ENCODE results near the gene PLIN5. TPM values are rescaled to one million over a fixed set of nuclear protein-coding genes. Genes with fewer than 3 reads are reported as not detected.

The PLIN5 gene
- total RNA-seq, 1 donor from 2014 or later = 4.8 TPM

DNA sequence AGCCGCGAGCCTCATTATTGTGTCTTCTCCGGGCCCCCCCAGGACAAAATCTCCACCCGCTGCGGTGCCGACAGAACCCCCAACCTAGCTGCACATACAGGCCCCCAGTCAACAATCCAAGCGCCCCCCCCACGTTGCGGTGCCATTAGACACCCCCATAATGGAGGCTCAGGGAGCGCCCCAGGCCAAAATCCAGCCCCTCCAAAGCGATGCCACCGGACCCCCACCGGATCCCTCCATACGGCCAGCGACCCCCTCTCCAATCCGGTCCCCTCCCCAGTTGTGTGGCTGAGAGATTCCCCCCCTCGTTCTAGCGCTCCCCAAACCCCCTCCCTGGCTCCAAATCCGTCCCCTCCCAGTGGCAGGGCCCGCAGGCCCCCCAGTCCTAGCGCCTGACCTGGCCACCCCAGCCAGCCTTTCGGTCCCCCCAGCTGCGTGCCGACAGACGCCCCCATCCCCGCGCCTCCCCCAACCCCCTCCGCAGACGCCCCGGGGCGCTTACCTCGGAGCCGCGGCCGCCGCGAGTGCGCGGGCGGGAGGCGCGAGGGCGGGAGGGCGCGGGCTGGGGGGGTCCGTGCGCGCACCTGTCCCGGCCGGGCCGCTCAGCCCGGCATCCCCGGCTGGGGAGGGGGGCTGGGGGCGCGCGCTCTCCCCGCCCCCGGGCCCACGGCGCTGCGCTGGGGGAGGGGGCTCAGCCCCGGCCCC is 46.1 kb upstream of the PLIN5 start:
- Mint-ChIP-seq H3K36me3 (ENCODE audit: low read depth) (no peaks in the 10 kb centered on the region), H3K27me3 (ENCODE audit: low read depth) (peaks cover 44% of the 10 kb centered on the region), H3K27ac (ENCODE audit: unreplicated experiment) (no peak overlapping the region), H3K9me3 (no peaks in the 10 kb centered on the region), H3K4me3 (peak overlapping the region; percentile 81), H3K4me1 (peaks cover 25% of the 10 kb centered on the region)
- no peak for DNase-seq (ENCODE audit: low read depth, low spot score)
- no peak for TF ChIP-seq CTCF (conservative IDR thresholded peaks at IDR 0.05)

DNA sequence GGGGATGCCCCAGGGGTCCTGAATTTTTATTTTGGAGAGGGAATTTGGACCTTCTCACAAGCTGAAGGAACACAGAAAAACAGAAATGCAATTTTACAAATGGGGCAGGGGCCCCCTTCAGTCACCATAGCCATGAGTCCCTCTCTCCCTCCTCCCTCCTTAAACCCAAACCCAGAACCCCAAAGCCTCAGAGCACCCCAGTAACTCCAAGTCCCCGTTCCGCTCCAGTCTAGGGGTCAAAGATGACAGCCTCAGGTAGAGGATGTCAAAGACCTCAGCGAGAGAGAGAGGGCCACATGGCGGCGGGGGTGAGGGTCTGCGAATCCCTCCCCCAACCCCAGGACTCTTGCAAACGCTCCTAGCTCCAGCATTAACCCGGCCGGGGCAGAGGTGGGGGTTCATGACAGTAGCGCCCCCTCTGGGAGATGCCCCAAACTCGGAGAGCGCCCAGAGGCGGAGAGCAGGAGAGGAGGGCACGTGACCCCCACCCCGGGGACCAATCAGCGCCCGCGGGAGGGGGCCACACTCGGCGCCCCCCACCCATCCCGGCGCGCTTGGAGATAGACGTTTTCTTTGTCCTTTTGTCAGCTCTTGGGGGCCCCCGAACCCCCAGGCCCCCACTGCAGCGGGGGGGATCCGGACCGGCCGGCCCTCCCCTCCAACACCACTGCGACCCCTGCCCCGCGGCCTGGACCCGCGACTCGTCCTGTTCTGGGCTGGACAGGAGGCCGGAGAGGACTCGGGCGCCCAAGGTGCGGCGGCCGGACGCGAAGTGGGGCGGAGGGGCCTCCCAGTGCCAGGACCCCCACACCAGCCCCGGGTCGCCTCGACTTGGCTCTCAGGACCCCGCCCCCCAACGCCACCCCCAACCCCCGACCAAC is 45.2 kb upstream of the PLIN5 start:
- no peak for DNase-seq (ENCODE audit: low read depth, low spot score)
- Mint-ChIP-seq H3K27ac (ENCODE audit: unreplicated experiment) (no peak overlapping the region), H3K4me1 (peaks cover 29% of the 10 kb centered on the region), H3K9me3 (no peaks in the 10 kb centered on the region), H3K27me3 (ENCODE audit: low read depth) (peaks cover 41% of the 10 kb centered on the region), H3K4me3 (peak overlapping the region; percentile 75), H3K36me3 (ENCODE audit: low read depth) (no peaks in the 10 kb centered on the region)
- no peak for TF ChIP-seq CTCF (conservative IDR thresholded peaks at IDR 0.05)

GRCh38 chr19:4579389-4579788 is 44.4 kb upstream of the PLIN5 start:
- Mint-ChIP-seq H3K36me3 (ENCODE audit: low read depth) (no peaks in the 10 kb centered on the region), H3K27ac (ENCODE audit: unreplicated experiment) (no peak overlapping the region), H3K9me3 (no peaks in the 10 kb centered on the region)

DNA sequence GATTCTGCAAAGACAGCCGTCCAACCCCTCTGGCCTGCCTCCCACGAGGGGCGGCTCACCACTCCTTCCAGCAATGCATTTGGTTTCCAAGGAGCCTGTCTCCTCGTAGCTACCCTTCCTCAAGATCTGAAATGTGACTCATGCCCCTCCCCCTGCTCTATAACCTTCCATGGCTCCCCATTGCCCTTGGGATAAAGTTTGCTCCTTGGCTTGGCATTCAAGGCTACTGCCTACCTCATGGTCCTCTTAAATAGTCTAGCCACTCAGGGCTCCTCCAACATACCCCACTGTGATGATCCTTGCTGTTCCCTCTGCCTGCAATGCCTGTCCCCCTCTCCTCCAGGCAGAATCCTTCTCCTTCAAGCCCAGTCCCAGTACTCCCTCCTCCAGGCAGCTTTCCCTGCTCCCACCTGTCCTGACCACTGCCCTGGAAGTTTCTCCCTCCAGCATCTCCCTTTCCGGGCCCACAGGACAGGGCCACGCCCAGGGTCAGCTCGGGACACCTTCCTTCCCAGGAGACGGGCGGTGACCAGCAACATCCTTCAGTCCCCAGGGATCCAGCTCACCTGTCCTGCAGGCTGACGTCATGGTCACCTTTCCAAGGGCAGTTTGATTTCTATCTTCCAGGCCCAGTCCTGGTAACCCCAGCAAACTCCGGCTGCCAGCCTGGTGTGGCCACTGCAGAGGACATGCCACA is 43.7 kb upstream of the PLIN5 start:
- no peak for TF ChIP-seq CTCF (conservative IDR thresholded peaks at IDR 0.05)
- Mint-ChIP-seq H3K4me1 (peaks cover 31% of the 10 kb centered on the region), H3K9me3 (no peaks in the 10 kb centered on the region), H3K36me3 (ENCODE audit: low read depth) (no peaks in the 10 kb centered on the region), H3K27ac (ENCODE audit: unreplicated experiment) (peak overlapping the region; percentile 5), H3K4me3 (peak overlapping the region; percentile 68), H3K27me3 (ENCODE audit: low read depth) (peaks cover 41% of the 10 kb centered on the region)
- DNase-seq (ENCODE audit: low read depth, low spot score) = no peak

More at GRCh38 chr19:4579389-4579788, 44.4 kb upstream of the PLIN5 start:
- H3K27me3 Mint-ChIP-seq (ENCODE audit: low read depth) = peaks cover 41% of the 10 kb centered on the region
- no peak for DNase-seq (ENCODE audit: low read depth, low spot score)
- H3K4me3 Mint-ChIP-seq = peak overlapping the region; percentile 75
- peaks cover 31% of the 10 kb centered on the region for H3K4me1 Mint-ChIP-seq
- no peak for TF ChIP-seq CTCF (conservative IDR thresholded peaks at IDR 0.05)

DNA sequence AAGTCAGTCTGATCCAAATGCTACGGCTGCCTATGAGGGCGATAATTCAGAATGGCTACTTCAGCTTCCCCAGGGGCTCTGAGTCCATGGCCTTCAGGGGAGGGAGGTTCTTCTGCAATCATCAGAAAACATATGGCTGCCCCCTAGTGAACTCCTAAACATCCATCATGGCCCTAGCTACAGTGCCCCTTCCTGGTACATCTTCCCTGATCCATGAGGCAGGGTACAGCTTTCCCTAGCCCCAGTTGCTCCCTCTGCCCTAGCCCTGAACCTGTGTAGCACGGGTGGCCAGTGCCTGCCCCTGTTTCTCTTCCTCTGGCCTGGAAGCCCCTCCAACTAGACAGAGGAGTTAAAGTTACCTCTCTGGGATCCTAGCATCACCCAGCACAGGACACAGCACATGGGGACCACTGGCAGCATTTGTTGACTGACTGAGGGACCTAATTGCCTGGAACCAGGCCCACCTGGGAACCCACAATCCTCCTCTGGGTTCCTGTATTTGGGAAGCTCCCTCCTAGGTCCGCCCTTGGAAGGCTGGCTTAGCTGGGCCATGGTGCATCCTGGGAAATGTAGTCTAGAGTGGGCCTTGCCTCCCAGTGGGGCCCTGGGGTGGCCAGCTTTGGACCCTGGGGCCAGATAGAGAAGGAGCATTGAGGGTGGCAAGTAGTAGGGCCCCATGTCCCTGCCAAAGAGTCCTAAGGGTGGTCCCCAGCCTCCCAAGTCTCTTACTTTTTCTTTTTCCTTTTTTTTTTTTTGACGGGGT is 42.2 kb upstream of the PLIN5 start:
- TF ChIP-seq CTCF (conservative IDR thresholded peaks at IDR 0.05) = no peak
- no peak for DNase-seq (ENCODE audit: low read depth, low spot score)
- Mint-ChIP-seq H3K27me3 (ENCODE audit: low read depth) (peaks cover 35% of the 10 kb centered on the region), H3K9me3 (no peaks in the 10 kb centered on the region), H3K36me3 (ENCODE audit: low read depth) (no peaks in the 10 kb centered on the region), H3K4me3 (peak overlapping the region; percentile 27), H3K4me1 (peaks cover 23% of the 10 kb centered on the region), H3K27ac (ENCODE audit: unreplicated experiment) (no peak overlapping the region)
